GM23248 (cell line): ENCODE results near the gene MRPS2. TPM values are rescaled to one million over a fixed set of nuclear protein-coding genes. Genes with fewer than 3 reads are reported as not detected.
A peak's percentile ranks its signal among the peaks of the same experiment; 100 is the strongest.

ENCODE experiments used
- DNase-seq: peaks from one replicate; pipeline ENCODE4 v3.0.0-alpha.2; 2015
- H2AFZ ChIP-seq: fragments of 200-600 bp; sonication (generic); 2 replicates; pipeline ENCODE4 v1.6.1; 2016; ENCODE audit warnings: antibody characterized with exemption
- H3F3A ChIP-seq: fragments of 200-600 bp; sonication (generic); 2 replicates; pipeline ENCODE4 v1.6.1; 2016; ENCODE audit warnings: mild to moderate bottlenecking, antibody characterized with exemption, mixed run types; ENCODE audit not compliant: insufficient read depth
- H3K27ac ChIP-seq: fragments of 200-600 bp; sonication (generic); 2 replicates; pipeline ENCODE4 v1.5.1; 2016; ENCODE audit warnings: mild to moderate bottlenecking
- H3K27me3 ChIP-seq: fragments of 200-600 bp; sonication (generic); replicated peaks from 2 replicates; pipeline ENCODE4 v1.6.1; 2016; ENCODE audit warnings: mild to moderate bottlenecking; ENCODE audit not compliant: insufficient read depth
- H3K36me3 ChIP-seq: fragments of 200-600 bp; sonication (generic); 2 replicates; pipeline ENCODE4 v1.6.1; 2016; ENCODE audit warnings: low read depth, mild to moderate bottlenecking
- H3K4me1 ChIP-seq: fragments of 200-600 bp; sonication (generic); 2 replicates; pipeline ENCODE4 v1.6.1; 2016; ENCODE audit warnings: mild to moderate bottlenecking; ENCODE audit not compliant: insufficient read depth
- H3K4me2 ChIP-seq: fragments of 200-600 bp; sonication (generic); one replicate; pipeline ENCODE4 v1.6.1; 2016; ENCODE audit warnings: mild to moderate bottlenecking; ENCODE audit not compliant: unreplicated experiment
- H3K4me3 ChIP-seq: fragments of 200-600 bp; sonication (generic); 2 replicates; pipeline ENCODE4 v1.5.1; 2016; ENCODE audit warnings: mild to moderate bottlenecking
- H3K79me2 ChIP-seq: fragments of 200-600 bp; sonication (generic); 2 replicates; pipeline ENCODE4 v1.6.1; 2016; ENCODE audit warnings: mild to moderate bottlenecking; ENCODE audit not compliant: insufficient read depth
- H3K9ac ChIP-seq: fragments of 200-600 bp; sonication (generic); 2 replicates; pipeline ENCODE4 v1.6.1; 2016; ENCODE audit warnings: mild to moderate bottlenecking
- H3K9me2 ChIP-seq: fragments of 200-600 bp; sonication (generic); 2 replicates; pipeline ENCODE4 v1.6.1; 2016; ENCODE audit warnings: mixed run types, mild to moderate bottlenecking, moderate library complexity; ENCODE audit not compliant: insufficient read depth
- H3K9me3 ChIP-seq: fragments of 200-600 bp; sonication (generic); one replicate; pipeline ENCODE4 v1.6.1; 2017; ENCODE audit warnings: low read depth
- H4K20me1 ChIP-seq: fragments of 200-600 bp; sonication (generic); 2 replicates; pipeline ENCODE4 v1.6.0; 2016; ENCODE audit not compliant: insufficient read depth
- EZH2 ChIP-seq: fragments of 200-600 bp; sonication (generic); IDR thresholded peaks from 2 replicates; pipeline ENCODE4 v1.6.1; 2018; ENCODE audit warnings: antibody characterized with exemption, mild to moderate bottlenecking; ENCODE audit not compliant: insufficient read depth, poor library complexity, severe bottlenecking
- EZH2phosphoT487 ChIP-seq: fragments of 200-600 bp; sonication (generic); IDR thresholded peaks from 2 replicates; pipeline ENCODE4 v1.6.1; 2018; ENCODE audit warnings: antibody characterized with exemption, moderate library complexity, mild to moderate bottlenecking, low read depth; ENCODE audit not compliant: insufficient read depth
- WGBS, 2 experiments: methylation state at CpG; one replicate each; pipeline ENCODE4 v1.1.6; 2015 to 2017; ENCODE audit warnings: low lambda C conversion rate in 2 of 2, low coverage in 1 of 2; ENCODE audit errors: missing lambda C conversion rate in 2 of 2; 5-methylcytosine and 5-hydroxymethylcytosine counted together
- in situ Hi-C: fragments of 300-500 bp; cut with MboI; formaldehyde crosslinking; loops from 2 replicates; pipeline ENCODE4 v1.15.0; 2020
- polyA plus RNA-seq: library from polyadenylated mRNA; unstranded; fragments of >200 nt; fragmentation: Nextera tagmentation; extraction: Ambion mirVana; gene quantifications from 2 replicates; pipeline ENCODE4 v1.2.1, GENCODE V29; 2016
- total RNA-seq: library from RNA; depleted of rRNA; stranded (reverse); fragments of >200 nt; shearing (Covaris generic); gene quantifications from 2 replicates; pipeline ENCODE4 v1.2.3, GENCODE V29; 2014

MRPS2 gene
- total and polyA plus RNA-seq, 2 experiments from 2014 or later = 45.3 to 51.7 TPM

DNA sequence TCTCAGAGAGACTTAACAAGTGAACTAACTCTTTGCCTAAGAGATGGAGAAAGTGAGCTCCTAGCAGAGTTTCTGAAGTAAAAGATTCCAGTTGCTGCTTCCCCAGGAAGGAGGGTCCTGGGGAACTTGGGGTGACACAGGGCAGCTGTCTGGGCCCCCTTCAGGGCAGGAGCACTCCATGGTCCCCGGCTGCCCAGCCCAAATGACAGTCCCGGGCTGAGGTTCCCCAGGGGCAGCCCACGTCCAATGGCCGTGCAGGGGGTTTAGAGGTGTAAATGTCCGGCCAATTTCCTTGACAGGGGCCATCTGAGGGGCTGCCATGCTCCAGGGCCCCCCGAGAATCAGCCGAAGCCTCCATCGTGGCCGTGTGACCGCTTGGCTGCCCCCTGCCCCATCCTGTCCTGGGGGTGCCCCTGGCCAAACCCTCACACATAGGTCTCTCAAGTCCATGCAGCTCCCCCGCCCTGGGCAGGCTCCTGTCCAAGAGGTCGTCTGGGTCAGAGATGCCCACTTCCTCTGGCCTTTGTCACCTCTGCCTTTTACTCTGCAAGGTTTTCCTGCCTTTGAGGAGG lies 26.4 kb upstream of the MRPS2 start:
- TF ChIP-seq EZH2phosphoT487 (no peak), EZH2 (no peak)
- Histone ChIP-seq H3K4me3 (no peak overlapping the region), H3K9ac (no peak overlapping the region), H3F3A (peaks cover 13% of the 10 kb centered on the region; the same call in 1 of the 2 replicates), H3K4me2 (no peak overlapping the region), H3K9me2 (no peaks in the 10 kb centered on the region), H3K36me3 (no peaks in the 10 kb centered on the region), H3K79me2 (no peaks in the 10 kb centered on the region), H3K4me1 (peaks cover 10% of the 10 kb centered on the region), H2AFZ (no peak overlapping the region), H4K20me1 (no peaks in the 10 kb centered on the region), H3K27ac (no peak overlapping the region), H3K9me3 (no peaks in the 10 kb centered on the region), H3K27me3 (no peaks in the 10 kb centered on the region)
- DNase-seq = no peak
- in situ Hi-C loops = no loop called here
- 80 to 83% methylated on average over 12 of the region's 12 CpGs for WGBS, 2 experiments

DNA sequence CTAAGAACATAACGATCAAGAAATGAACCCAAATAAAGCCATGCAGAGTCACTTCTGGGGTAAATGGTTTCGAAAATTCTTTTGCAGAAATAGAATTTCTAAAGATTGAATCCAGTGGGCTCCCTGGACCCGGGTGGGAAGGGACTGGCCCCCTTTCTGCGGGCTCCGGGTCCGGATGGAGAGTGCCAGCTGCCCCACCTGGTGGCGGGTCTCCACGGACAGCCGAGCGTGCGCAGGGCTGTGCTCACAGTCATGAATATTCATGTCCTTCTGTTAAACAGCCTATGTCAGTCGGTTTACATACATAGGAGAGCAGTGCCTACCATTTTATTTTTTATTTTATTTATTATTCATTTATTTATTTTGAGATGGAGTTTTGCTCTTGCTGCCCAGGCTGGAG lies 25.6 kb upstream of the MRPS2 start:
- Histone ChIP-seq H4K20me1 (no peaks in the 10 kb centered on the region), H3K9me3 (no peaks in the 10 kb centered on the region), H3K27ac (no peak overlapping the region), H3K27me3 (no peaks in the 10 kb centered on the region), H3K36me3 (no peaks in the 10 kb centered on the region), H3K4me3 (no peak overlapping the region), H3F3A (peaks cover 13% of the 10 kb centered on the region; the same call in 1 of the 2 replicates), H3K9ac (no peak overlapping the region), H3K4me1 (peaks cover 5% of the 10 kb centered on the region; the same call in 1 of the 2 replicates), H3K9me2 (no peaks in the 10 kb centered on the region), H3K4me2 (no peak overlapping the region), H3K79me2 (no peaks in the 10 kb centered on the region), H2AFZ (no peak overlapping the region)
- in situ Hi-C loops = no loop called here
- TF ChIP-seq EZH2phosphoT487 = no peak
- TF ChIP-seq EZH2 = no peak
- peak; percentile 13 for DNase-seq
- WGBS, 2 experiments = 60% methylated on average over 12 of the region's 12 CpGs

DNA sequence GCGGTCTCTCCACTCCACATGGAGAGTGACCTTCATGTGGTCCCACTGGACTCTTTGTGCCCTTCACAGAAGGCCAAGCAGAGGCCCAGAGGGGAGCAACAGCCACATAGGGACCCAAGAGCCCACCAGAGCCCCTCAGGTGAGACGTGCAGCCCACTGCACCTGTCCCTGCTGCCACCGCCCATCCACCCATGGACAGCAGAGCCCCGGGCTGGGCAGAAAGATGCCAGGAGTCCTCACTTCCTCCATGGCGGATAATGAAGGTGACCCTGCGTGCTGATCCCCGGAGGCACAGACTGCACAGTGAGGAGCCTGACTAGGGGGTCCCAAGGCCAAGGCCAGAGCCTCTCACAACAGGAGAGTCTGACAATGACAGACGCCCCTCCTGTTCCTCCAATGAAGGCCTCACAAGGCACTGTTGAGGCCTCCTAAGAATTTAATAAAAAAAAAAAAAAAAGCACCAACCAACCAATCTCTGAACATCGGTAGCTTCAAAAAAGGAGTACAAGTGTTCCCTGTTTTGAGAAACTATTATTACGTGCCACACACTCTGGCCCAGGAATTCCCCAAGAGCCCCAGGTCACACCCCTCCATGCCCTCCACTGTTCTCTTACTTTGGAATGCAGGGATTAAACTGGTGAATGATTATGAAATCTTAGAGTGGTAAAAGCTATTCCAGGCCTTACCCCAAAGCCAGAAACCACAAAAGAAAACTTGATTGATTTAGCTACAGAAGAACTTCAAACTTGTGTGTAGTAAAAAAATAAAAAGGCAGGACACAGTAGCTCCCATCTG lies 23.7 kb upstream of the MRPS2 start:
- H3K4me1 ChIP-seq = peaks cover 11% of the 10 kb centered on the region
- no peak overlapping the region for H2AFZ ChIP-seq
- peaks cover 13% of the 10 kb centered on the region; the same call in 1 of the 2 replicates for H3F3A ChIP-seq
- no peak for TF ChIP-seq EZH2phosphoT487
- TF ChIP-seq EZH2 = no peak
- no peaks in the 10 kb centered on the region for H3K27me3 ChIP-seq
- in situ Hi-C loops = no loop called here
- no peaks in the 10 kb centered on the region for H3K36me3 ChIP-seq
- DNase-seq = peak; percentile 15
- no peak overlapping the region for H3K4me2 ChIP-seq
- H3K4me3 ChIP-seq = no peak overlapping the region
- peaks cover 7% of the 10 kb centered on the region for H3K79me2 ChIP-seq
- no peak overlapping the region for H3K9ac ChIP-seq
- no peaks in the 10 kb centered on the region for H3K9me2 ChIP-seq
- 92 to 97% methylated on average over 10 of the region's 10 CpGs for WGBS, 2 experiments
- H3K9me3 ChIP-seq = no peaks in the 10 kb centered on the region
- H3K27ac ChIP-seq = no peak overlapping the region
- H4K20me1 ChIP-seq = no peaks in the 10 kb centered on the region

DNA sequence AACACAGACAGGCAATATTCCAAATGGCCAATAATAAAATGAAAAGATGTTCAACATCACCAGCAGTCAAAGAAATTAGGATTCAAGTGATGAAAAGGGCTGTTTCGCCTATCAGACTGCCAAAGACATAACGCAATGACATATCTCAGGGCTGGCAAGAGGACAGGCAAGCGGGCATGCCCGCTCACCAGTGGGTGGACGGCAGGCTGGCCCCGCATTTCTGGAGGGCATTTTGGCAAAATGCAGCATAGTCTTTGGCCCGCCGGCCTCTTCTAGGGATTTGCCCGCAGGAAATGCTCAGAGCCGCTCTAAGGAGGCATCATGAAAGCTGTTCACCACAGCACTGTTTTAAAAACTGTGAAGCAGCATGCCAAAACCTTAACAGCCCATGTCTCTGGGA lies 22.3 kb upstream of the MRPS2 start:
- WGBS, 2 experiments = 23 to 31% methylated on average over 10 of the region's 10 CpGs
- in situ Hi-C loops = no loop called here
- H3F3A ChIP-seq = peaks cover 13% of the 10 kb centered on the region; the same call in 1 of the 2 replicates
- TF ChIP-seq EZH2 = no peak
- no peak for TF ChIP-seq EZH2phosphoT487
- H3K9ac ChIP-seq = 0 out of 2 replicates have a peak overlapping the region, but pooled peaks have one; percentile 30
- DNase-seq = peak; percentile 37
- H3K27ac ChIP-seq = no peak overlapping the region
- H3K9me2 ChIP-seq = no peaks in the 10 kb centered on the region
- H3K36me3 ChIP-seq = no peaks in the 10 kb centered on the region
- peaks cover 19% of the 10 kb centered on the region for H3K79me2 ChIP-seq
- no peaks in the 10 kb centered on the region for H3K27me3 ChIP-seq
- H2AFZ ChIP-seq = peak overlapping the region; percentile 51; the same call in 1 of the 2 replicates
- H3K4me2 ChIP-seq = no peak overlapping the region
- no peaks in the 10 kb centered on the region for H3K9me3 ChIP-seq
- H4K20me1 ChIP-seq = no peaks in the 10 kb centered on the region
- H3K4me1 ChIP-seq = peaks cover 11% of the 10 kb centered on the region
- no peak overlapping the region; the same call in 1 of the 2 replicates for H3K4me3 ChIP-seq
